Measurements from ENCODE around the gene B4GALT2.

DNA sequence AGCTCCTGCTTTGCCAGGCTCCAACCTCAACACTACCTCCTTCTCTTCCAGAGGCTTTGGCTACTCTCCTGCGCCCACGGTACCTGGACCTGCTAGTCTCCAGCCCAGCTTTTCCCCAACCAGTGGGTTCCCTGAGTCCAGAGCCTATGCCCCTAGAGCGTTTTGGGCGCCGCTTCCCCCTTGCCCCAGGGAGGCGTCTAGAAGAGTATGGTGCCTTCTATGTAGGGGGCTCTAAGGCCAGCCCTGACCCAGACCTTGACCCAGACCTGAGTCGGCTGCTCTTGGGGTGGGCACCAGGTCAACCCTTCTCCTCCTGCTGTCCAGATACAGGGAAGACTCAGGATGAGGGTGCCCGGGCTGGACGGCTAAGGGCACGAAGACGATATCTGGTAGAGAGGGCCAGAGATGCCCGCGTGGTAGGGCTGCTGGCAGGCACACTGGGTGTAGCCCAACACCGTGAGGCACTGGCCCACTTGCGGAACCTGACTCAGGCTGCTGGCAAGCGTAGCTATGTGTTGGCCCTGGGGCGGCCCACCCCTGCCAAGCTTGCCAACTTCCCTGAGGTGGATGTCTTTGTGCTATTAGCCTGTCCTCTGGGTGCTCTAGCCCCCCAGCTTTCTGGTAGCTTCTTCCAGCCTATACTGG lies 7.6 kb upstream of the B4GALT2 start:
- TF ChIP-seq, protein P1, sequence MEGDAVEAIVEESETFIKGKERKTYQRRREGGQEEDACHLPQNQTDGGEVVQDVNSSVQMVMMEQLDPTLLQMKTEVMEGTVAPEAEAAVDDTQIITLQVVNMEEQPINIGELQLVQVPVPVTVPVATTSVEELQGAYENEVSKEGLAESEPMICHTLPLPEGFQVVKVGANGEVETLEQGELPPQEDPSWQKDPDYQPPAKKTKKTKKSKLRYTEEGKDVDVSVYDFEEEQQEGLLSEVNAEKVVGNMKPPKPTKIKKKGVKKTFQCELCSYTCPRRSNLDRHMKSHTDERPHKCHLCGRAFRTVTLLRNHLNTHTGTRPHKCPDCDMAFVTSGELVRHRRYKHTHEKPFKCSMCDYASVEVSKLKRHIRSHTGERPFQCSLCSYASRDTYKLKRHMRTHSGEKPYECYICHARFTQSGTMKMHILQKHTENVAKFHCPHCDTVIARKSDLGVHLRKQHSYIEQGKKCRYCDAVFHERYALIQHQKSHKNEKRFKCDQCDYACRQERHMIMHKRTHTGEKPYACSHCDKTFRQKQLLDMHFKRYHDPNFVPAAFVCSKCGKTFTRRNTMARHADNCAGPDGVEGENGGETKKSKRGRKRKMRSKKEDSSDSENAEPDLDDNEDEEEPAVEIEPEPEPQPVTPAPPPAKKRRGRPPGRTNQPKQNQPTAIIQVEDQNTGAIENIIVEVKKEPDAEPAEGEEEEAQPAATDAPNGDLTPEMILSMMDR (conservative IDR thresholded peaks at IDR 0.05; ENCODE audit: low read depth, low read length) = no peak
- no peak for TF ChIP-seq EZH2 (IDR thresholded peaks at IDR 0.05; ENCODE audit: borderline replicate concordance, low read depth, low read length, poor library complexity, severe bottlenecking)
